ENCODE data around the gene USH1C. TPM values are rescaled to one million over a fixed set of nuclear protein-coding genes. Genes with fewer than 3 reads are reported as not detected.

Gene USH1C
- total RNA-seq, 1 donor from 2014 or later: not detected

GRCh38 chr11:17519061-17519885, 24.9 kb downstream of the USH1C start:
- no peak for DNase-seq (ENCODE audit: low read depth, low spot score)
- peaks cover 77% of the 10 kb centered on the region for H3K27me3 Mint-ChIP-seq (ENCODE audit: low read depth)
- H3K4me1 Mint-ChIP-seq: peaks cover 11% of the 10 kb centered on the region
- TF ChIP-seq CTCF (conservative IDR thresholded peaks at IDR 0.05): no peak
- no peak overlapping the region for H3K4me3 Mint-ChIP-seq
- no peaks in the 10 kb centered on the region for H3K36me3 Mint-ChIP-seq (ENCODE audit: low read depth)
- no peak overlapping the region for H3K27ac Mint-ChIP-seq (ENCODE audit: unreplicated experiment)
- no peaks in the 10 kb centered on the region for H3K9me3 Mint-ChIP-seq

GRCh38 chr11:17518366-17518765, 25.9 kb downstream of the USH1C start:
- no peaks in the 10 kb centered on the region for H3K9me3 Mint-ChIP-seq
- H3K27me3 Mint-ChIP-seq (ENCODE audit: low read depth): peaks cover 80% of the 10 kb centered on the region
- H3K36me3 Mint-ChIP-seq (ENCODE audit: low read depth): no peaks in the 10 kb centered on the region
- peaks cover 14% of the 10 kb centered on the region for H3K4me1 Mint-ChIP-seq
- H3K27ac Mint-ChIP-seq (ENCODE audit: unreplicated experiment): no peak overlapping the region
- no peak for DNase-seq (ENCODE audit: low read depth, low spot score)
- TF ChIP-seq CTCF (conservative IDR thresholded peaks at IDR 0.05): no peak
- H3K4me3 Mint-ChIP-seq: no peak overlapping the region

- no peak overlapping the region for H3K27ac Mint-ChIP-seq (ENCODE audit: unreplicated experiment)
- no peaks in the 10 kb centered on the region for H3K36me3 Mint-ChIP-seq (ENCODE audit: low read depth)
- no peak for DNase-seq (ENCODE audit: low read depth, low spot score)
- peaks cover 14% of the 10 kb centered on the region for H3K4me1 Mint-ChIP-seq
- H3K9me3 Mint-ChIP-seq: no peaks in the 10 kb centered on the region
- peaks cover 84% of the 10 kb centered on the region for H3K27me3 Mint-ChIP-seq (ENCODE audit: low read depth)
- no peak overlapping the region for H3K4me3 Mint-ChIP-seq
- TF ChIP-seq CTCF (conservative IDR thresholded peaks at IDR 0.05): no peak
Measured at GRCh38 chr11:17517186-17517585, 27.0 kb downstream of the USH1C start.

- H3K4me1 Mint-ChIP-seq: peaks cover 14% of the 10 kb centered on the region
- H3K36me3 Mint-ChIP-seq (ENCODE audit: low read depth): no peaks in the 10 kb centered on the region
- no peak overlapping the region for H3K4me3 Mint-ChIP-seq
- no peak for DNase-seq (ENCODE audit: low read depth, low spot score)
- no peak for TF ChIP-seq CTCF (conservative IDR thresholded peaks at IDR 0.05)
- no peak overlapping the region for H3K27ac Mint-ChIP-seq (ENCODE audit: unreplicated experiment)
- peaks cover 89% of the 10 kb centered on the region for H3K27me3 Mint-ChIP-seq (ENCODE audit: low read depth)
- no peaks in the 10 kb centered on the region for H3K9me3 Mint-ChIP-seq
Measured at GRCh38 chr11:17516551-17517150, 27.6 kb downstream of the USH1C start.

GRCh38 chr11:17515443-17516176, 28.6 kb downstream of the USH1C start:
- no peaks in the 10 kb centered on the region for H3K36me3 Mint-ChIP-seq (ENCODE audit: low read depth)
- no peak overlapping the region for H3K4me3 Mint-ChIP-seq
- no peaks in the 10 kb centered on the region for H3K9me3 Mint-ChIP-seq
- H3K4me1 Mint-ChIP-seq: peaks cover 14% of the 10 kb centered on the region
- no peak overlapping the region for H3K27ac Mint-ChIP-seq (ENCODE audit: unreplicated experiment)
- H3K27me3 Mint-ChIP-seq (ENCODE audit: low read depth): peaks cover 88% of the 10 kb centered on the region
- no peak for TF ChIP-seq CTCF (conservative IDR thresholded peaks at IDR 0.05)
- DNase-seq (ENCODE audit: low read depth, low spot score): no peak
